HEK293 (cell line): ENCODE results near the gene REX1BD.

Experiments
- GLIS1 ChIP-seq: fragments of 450-650 bp; formaldehyde crosslinking; IDR thresholded peaks from 2 replicates; pipeline ENCODE4 v1.5.1; 2016; ENCODE audit warnings: missing biosample characterization, missing genetic modification characterization
- PRDM1 ChIP-seq: fragments of 450-650 bp; formaldehyde crosslinking; IDR thresholded peaks from 2 replicates; pipeline ENCODE4; 2016; ENCODE audit warnings: missing biosample characterization, missing genetic modification characterization
- SCRT2 ChIP-seq: fragments of 450-650 bp; formaldehyde crosslinking; IDR thresholded peaks from 2 replicates; pipeline ENCODE4 v1.5.1; 2016; ENCODE audit warnings: missing biosample characterization, missing genetic modification characterization
- SP7 ChIP-seq: fragments of 450-650 bp; formaldehyde crosslinking; IDR thresholded peaks from 2 replicates; pipeline ENCODE4 v1.5.1; 2016; ENCODE audit warnings: missing biosample characterization, missing genetic modification characterization
- ZBTB1 ChIP-seq: fragments of 450-650 bp; formaldehyde crosslinking; IDR thresholded peaks from 2 replicates; pipeline ENCODE4 v1.5.1; 2016; ENCODE audit warnings: missing biosample characterization, missing genetic modification characterization
- ZBTB21 ChIP-seq: fragments of 450-650 bp; formaldehyde crosslinking; IDR thresholded peaks from 2 replicates; pipeline ENCODE4 v1.5.1; 2017; ENCODE audit warnings: missing biosample characterization, missing genetic modification characterization
- ZBTB48 ChIP-seq: fragments of 450-650 bp; formaldehyde crosslinking; IDR thresholded peaks from 2 replicates; pipeline ENCODE4 v1.5.1; 2016; ENCODE audit warnings: missing biosample characterization, missing genetic modification characterization
- ZBTB7A ChIP-seq: fragments of 450-650 bp; formaldehyde crosslinking; IDR thresholded peaks from 2 replicates; pipeline ENCODE4 v1.5.1; 2016; ENCODE audit warnings: low read depth, missing biosample characterization, missing genetic modification characterization
- ZIC2 ChIP-seq: fragments of 450-650 bp; formaldehyde crosslinking; IDR thresholded peaks from 2 replicates; pipeline ENCODE4 v1.5.1; 2016; ENCODE audit warnings: missing biosample characterization, missing genetic modification characterization
- ZNF184 ChIP-seq: fragments of 450-650 bp; IDR thresholded peaks from 2 replicates; pipeline ENCODE4 v1.5.1; 2018; ENCODE audit warnings: missing biosample characterization, mild to moderate bottlenecking, missing genetic modification characterization
- ZNF211 ChIP-seq: fragments of 450-650 bp; formaldehyde crosslinking; IDR thresholded peaks from 2 replicates; pipeline ENCODE4 v1.5.1; 2016; ENCODE audit warnings: low read depth, missing biosample characterization, missing genetic modification characterization
- ZNF354C ChIP-seq: fragments of 450-650 bp; formaldehyde crosslinking; IDR thresholded peaks from 2 replicates; pipeline ENCODE4 v1.5.1; 2016; ENCODE audit warnings: missing biosample characterization, missing genetic modification characterization, low read depth, borderline replicate concordance
- ZNF571 ChIP-seq: fragments of 450-650 bp; formaldehyde crosslinking; IDR thresholded peaks from 2 replicates; pipeline ENCODE4 v1.5.0; 2017; ENCODE audit warnings: missing biosample characterization, missing genetic modification characterization
- ZNF629 ChIP-seq: fragments of 450-650 bp; formaldehyde crosslinking; IDR thresholded peaks from 2 replicates; pipeline ENCODE4 v1.5.1; 2017; ENCODE audit warnings: missing biosample characterization, missing genetic modification characterization
- ZNF670 ChIP-seq: fragments of 450-650 bp; formaldehyde crosslinking; IDR thresholded peaks from 2 replicates; pipeline ENCODE4 v1.5.1; 2016; ENCODE audit warnings: missing biosample characterization, missing genetic modification characterization, low read depth
- ZNF677 ChIP-seq: fragments of 450-650 bp; IDR thresholded peaks from 2 replicates; pipeline ENCODE4 v1.5.0; 2018; ENCODE audit warnings: missing biosample characterization, mild to moderate bottlenecking, missing genetic modification characterization, moderate library complexity
- ZNF76 ChIP-seq: fragments of 450-650 bp; formaldehyde crosslinking; IDR thresholded peaks from 2 replicates; pipeline ENCODE4; 2016; ENCODE audit warnings: low read depth, missing biosample characterization, missing genetic modification characterization, borderline replicate concordance
- ZNF843 ChIP-seq: fragments of 450-650 bp; formaldehyde crosslinking; IDR thresholded peaks from 2 replicates; pipeline ENCODE4 v1.5.1; 2016; ENCODE audit warnings: missing biosample characterization, missing genetic modification characterization
- TF ChIP-seq, protein P1 (sequence below): fragments of 450-650 bp; formaldehyde crosslinking; IDR thresholded peaks from 2 replicates; pipeline ENCODE4 v1.5.1; 2016; ENCODE audit warnings: missing biosample characterization, missing genetic modification characterization
- TF ChIP-seq, protein P2 (sequence below): fragments of 450-650 bp; formaldehyde crosslinking; IDR thresholded peaks from 2 replicates; pipeline ENCODE4 v1.5.1; 2016; ENCODE audit warnings: missing biosample characterization, missing genetic modification characterization
- TF ChIP-seq, protein P3 (sequence below): fragments of 450-650 bp; formaldehyde crosslinking; IDR thresholded peaks from 2 replicates; pipeline ENCODE4 v1.5.1; 2016; ENCODE audit warnings: missing biosample characterization, missing genetic modification characterization, low read depth
- TF ChIP-seq, protein P4 (sequence below): fragments of 450-650 bp; formaldehyde crosslinking; optimal IDR thresholded peaks from 2 replicates; pipeline ENCODE3; 2016; ENCODE audit warnings: missing biosample characterization, mild to moderate bottlenecking, missing genetic modification characterization
- TF ChIP-seq, protein P5 (sequence below): fragments of 450-650 bp; formaldehyde crosslinking; IDR thresholded peaks from 2 replicates; pipeline ENCODE4 v1.5.1; 2017; ENCODE audit warnings: missing biosample characterization, missing genetic modification characterization
- TF ChIP-seq, protein P6 (sequence below): fragments of 450-650 bp; IDR thresholded peaks from 2 replicates; pipeline ENCODE4 v1.5.1; 2018; ENCODE audit warnings: missing biosample characterization, mild to moderate bottlenecking, missing genetic modification characterization

REX1BD gene

DNA sequence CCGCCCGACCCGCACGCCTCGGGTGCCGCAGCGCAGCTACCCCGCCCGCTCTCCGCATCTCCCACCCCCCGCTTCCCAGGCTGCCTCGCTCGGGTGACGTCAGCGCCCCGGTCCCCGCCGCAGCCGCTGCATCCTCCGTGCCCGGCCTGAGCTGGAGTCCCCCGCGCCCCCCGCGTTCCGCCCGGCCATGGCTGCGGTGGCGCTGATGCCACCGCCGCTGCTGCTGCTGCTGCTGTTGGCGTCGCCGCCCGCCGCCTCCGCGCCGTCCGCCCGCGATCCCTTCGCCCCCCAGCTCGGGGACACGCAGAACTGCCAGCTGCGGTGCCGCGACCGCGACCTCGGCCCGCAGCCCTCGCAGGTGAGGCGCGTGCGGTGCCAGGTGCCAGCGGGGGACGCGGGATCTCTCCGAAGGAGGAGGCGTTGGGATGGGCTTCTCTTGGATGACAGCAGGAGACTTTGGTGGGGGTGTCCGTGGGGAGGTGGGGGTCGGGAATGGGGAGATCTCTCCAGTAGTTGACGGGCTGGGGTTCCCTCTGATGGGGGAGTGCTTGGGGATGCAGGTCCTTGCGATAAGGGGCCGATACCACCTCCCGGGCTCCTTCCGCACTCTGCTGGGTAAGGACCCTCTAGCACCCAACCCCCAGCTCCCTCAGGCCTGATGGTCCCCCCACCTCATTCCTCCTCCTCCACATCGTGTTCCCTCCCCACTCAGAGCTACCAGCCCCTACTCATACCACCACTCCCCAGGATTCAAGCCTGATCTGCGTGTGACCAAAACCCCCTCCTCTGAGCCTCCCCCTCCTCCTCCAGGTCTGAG lies 24.4 kb downstream of the REX1BD start, which contains the start of gene TMEM59L (continued):
- TF ChIP-seq ZNF184 (peak; percentile 49; the same call in 1 of the 2 replicates), ZBTB1 (0 out of 2 replicates have a peak, but pooled peaks have one; percentile 3), ZNF629 (0 out of 2 replicates have a peak, but pooled peaks have one; percentile 16), ZNF354C (tag by site-specific recombination) (no peak), SP7 (tag by site-specific recombination) (0 out of 2 replicates have a peak, but pooled peaks have one; percentile 13), ZBTB21 (tag by site-specific recombination) (0 out of 2 replicates have a peak, but pooled peaks have one; percentile 0), ZIC2 (no peak), ZNF670 (tag by site-specific recombination) (no peak), ZBTB7A (tag by site-specific recombination) (no peak), ZNF571 (tag by site-specific recombination) (no peak), GLIS1 (peak; percentile 18), ZNF677 (tag by site-specific recombination) (peak; percentile 41; the same call in 1 of the 2 replicates), ZBTB48 (tag by site-specific recombination) (peak; percentile 1; the same call in 1 of the 2 replicates), ZNF76 (tag by site-specific recombination) (peak; percentile 84), PRDM1 (tag by site-specific recombination) (0 out of 2 replicates have a peak, but pooled peaks have one; percentile 8), SCRT2 (tag by site-specific recombination) (no peak), ZNF843 (no peak), ZNF211 (tag by site-specific recombination) (no peak)
- TF ChIP-seq, protein P1, sequence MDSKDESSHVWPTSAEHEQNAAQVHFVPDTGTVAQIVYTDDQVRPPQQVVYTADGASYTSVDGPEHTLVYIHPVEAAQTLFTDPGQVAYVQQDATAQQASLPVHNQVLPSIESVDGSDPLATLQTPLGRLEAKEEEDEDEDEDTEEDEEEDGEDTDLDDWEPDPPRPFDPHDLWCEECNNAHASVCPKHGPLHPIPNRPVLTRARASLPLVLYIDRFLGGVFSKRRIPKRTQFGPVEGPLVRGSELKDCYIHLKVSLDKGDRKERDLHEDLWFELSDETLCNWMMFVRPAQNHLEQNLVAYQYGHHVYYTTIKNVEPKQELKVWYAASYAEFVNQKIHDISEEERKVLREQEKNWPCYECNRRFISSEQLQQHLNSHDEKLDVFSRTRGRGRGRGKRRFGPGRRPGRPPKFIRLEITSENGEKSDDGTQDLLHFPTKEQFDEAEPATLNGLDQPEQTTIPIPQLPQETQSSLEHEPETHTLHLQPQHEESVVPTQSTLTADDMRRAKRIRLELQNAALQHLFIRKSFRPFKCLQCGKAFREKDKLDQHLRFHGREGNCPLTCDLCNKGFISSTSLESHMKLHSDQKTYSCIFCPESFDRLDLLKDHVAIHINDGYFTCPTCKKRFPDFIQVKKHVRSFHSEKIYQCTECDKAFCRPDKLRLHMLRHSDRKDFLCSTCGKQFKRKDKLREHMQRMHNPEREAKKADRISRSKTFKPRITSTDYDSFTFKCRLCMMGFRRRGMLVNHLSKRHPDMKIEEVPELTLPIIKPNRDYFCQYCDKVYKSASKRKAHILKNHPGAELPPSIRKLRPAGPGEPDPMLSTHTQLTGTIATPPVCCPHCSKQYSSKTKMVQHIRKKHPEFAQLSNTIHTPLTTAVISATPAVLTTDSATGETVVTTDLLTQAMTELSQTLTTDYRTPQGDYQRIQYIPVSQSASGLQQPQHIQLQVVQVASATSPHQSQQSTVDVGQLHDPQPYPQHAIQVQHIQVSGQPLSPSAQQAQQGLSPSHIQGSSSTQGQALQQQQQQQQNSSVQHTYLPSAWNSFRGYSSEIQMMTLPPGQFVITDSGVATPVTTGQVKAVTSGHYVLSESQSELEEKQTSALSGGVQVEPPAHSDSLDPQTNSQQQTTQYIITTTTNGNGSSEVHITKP (tag by site-specific recombination): peak; percentile 89
- TF ChIP-seq, protein P2, sequence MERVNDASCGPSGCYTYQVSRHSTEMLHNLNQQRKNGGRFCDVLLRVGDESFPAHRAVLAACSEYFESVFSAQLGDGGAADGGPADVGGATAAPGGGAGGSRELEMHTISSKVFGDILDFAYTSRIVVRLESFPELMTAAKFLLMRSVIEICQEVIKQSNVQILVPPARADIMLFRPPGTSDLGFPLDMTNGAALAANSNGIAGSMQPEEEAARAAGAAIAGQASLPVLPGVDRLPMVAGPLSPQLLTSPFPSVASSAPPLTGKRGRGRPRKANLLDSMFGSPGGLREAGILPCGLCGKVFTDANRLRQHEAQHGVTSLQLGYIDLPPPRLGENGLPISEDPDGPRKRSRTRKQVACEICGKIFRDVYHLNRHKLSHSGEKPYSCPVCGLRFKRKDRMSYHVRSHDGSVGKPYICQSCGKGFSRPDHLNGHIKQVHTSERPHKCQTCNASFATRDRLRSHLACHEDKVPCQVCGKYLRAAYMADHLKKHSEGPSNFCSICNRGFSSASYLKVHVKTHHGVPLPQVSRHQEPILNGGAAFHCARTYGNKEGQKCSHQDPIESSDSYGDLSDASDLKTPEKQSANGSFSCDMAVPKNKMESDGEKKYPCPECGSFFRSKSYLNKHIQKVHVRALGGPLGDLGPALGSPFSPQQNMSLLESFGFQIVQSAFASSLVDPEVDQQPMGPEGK (tag by site-specific recombination): peak; percentile 75; the same call in 1 of the 2 replicates
- TF ChIP-seq, protein P3, sequence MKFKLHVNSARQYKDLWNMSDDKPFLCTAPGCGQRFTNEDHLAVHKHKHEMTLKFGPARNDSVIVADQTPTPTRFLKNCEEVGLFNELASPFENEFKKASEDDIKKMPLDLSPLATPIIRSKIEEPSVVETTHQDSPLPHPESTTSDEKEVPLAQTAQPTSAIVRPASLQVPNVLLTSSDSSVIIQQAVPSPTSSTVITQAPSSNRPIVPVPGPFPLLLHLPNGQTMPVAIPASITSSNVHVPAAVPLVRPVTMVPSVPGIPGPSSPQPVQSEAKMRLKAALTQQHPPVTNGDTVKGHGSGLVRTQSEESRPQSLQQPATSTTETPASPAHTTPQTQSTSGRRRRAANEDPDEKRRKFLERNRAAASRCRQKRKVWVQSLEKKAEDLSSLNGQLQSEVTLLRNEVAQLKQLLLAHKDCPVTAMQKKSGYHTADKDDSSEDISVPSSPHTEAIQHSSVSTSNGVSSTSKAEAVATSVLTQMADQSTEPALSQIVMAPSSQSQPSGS (tag by site-specific recombination): peak; percentile 86
- TF ChIP-seq, protein P4, sequence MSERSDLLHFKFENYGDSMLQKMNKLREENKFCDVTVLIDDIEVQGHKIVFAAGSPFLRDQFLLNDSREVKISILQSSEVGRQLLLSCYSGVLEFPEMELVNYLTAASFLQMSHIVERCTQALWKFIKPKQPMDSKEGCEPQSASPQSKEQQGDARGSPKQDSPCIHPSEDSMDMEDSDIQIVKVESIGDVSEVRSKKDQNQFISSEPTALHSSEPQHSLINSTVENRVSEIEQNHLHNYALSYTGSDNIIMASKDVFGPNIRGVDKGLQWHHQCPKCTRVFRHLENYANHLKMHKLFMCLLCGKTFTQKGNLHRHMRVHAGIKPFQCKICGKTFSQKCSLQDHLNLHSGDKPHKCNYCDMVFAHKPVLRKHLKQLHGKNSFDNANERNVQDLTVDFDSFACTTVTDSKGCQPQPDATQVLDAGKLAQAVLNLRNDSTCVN (tag by site-specific recombination): peak; percentile 55
- TF ChIP-seq, protein P5, sequence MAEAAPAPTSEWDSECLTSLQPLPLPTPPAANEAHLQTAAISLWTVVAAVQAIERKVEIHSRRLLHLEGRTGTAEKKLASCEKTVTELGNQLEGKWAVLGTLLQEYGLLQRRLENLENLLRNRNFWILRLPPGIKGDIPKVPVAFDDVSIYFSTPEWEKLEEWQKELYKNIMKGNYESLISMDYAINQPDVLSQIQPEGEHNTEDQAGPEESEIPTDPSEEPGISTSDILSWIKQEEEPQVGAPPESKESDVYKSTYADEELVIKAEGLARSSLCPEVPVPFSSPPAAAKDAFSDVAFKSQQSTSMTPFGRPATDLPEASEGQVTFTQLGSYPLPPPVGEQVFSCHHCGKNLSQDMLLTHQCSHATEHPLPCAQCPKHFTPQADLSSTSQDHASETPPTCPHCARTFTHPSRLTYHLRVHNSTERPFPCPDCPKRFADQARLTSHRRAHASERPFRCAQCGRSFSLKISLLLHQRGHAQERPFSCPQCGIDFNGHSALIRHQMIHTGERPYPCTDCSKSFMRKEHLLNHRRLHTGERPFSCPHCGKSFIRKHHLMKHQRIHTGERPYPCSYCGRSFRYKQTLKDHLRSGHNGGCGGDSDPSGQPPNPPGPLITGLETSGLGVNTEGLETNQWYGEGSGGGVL (tag by site-specific recombination): peak; percentile 92
- TF ChIP-seq, protein P6, sequence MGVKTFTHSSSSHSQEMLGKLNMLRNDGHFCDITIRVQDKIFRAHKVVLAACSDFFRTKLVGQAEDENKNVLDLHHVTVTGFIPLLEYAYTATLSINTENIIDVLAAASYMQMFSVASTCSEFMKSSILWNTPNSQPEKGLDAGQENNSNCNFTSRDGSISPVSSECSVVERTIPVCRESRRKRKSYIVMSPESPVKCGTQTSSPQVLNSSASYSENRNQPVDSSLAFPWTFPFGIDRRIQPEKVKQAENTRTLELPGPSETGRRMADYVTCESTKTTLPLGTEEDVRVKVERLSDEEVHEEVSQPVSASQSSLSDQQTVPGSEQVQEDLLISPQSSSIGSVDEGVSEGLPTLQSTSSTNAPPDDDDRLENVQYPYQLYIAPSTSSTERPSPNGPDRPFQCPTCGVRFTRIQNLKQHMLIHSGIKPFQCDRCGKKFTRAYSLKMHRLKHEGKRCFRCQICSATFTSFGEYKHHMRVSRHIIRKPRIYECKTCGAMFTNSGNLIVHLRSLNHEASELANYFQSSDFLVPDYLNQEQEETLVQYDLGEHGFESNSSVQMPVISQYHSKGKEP: peak; percentile 71
